ENCODE results near the gene LYL1. TPM values are rescaled to one million over a fixed set of nuclear protein-coding genes. Genes with fewer than 3 reads are reported as not detected.

Gene LYL1
- total RNA-seq, 4 donors from 2014 or later: 5.5 to 29.9 (median 20.5) TPM

GRCh38 chr19:13092158-13092543 is 10.5 kb downstream of the LYL1 start:
- no peak for DNase-seq (ENCODE audit: low spot score)
- ATAC-seq (ENCODE audit: low FRiP score): no peak
- TF ChIP-seq, protein P1, sequence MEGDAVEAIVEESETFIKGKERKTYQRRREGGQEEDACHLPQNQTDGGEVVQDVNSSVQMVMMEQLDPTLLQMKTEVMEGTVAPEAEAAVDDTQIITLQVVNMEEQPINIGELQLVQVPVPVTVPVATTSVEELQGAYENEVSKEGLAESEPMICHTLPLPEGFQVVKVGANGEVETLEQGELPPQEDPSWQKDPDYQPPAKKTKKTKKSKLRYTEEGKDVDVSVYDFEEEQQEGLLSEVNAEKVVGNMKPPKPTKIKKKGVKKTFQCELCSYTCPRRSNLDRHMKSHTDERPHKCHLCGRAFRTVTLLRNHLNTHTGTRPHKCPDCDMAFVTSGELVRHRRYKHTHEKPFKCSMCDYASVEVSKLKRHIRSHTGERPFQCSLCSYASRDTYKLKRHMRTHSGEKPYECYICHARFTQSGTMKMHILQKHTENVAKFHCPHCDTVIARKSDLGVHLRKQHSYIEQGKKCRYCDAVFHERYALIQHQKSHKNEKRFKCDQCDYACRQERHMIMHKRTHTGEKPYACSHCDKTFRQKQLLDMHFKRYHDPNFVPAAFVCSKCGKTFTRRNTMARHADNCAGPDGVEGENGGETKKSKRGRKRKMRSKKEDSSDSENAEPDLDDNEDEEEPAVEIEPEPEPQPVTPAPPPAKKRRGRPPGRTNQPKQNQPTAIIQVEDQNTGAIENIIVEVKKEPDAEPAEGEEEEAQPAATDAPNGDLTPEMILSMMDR (IDR thresholded peaks at IDR 0.05): no peak

GRCh38 chr19:13091400-13092157 is 11.1 kb downstream of the LYL1 start:
- TF ChIP-seq, protein P1 (IDR thresholded peaks at IDR 0.05): no peak
- no peak for DNase-seq (ENCODE audit: low spot score)
- no peak for ATAC-seq (ENCODE audit: low FRiP score)

DNA sequence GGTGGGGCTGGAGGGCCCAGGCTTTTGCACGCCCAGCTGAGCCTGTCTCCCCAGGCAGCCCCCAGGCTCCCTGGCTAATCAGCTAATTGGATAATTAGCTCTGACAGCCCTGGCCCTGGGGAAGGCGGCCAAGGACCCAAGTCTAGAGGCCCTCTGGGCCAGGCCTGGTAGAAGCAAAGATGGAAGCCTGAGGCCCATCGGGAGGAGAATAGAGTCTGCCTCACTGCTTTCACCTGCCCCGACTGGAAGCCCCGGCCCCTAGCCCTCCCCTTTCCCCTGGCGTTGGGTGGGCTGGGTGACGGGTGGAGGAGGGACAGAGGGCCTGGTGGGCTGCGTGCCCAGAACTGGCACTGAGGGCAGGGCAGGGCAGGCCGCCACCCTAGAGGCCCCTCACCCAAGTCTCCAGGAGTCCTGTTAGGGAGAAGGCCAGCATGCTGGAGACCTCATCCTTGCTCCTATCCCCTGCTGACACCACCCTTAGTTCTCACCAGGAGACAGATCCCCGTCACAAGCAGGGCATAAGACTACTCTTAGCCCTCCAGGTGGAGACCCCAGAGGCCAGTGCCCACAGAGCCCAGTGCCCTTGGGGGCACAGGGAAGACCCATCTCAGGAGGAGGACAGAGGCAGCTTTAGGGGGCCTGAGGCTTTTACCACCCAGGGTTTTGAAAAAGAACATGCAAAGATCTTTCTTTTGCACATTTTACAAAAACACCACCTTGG is 12.0 kb downstream of the LYL1 start:
- TF ChIP-seq, protein P1 (IDR thresholded peaks at IDR 0.05): no peak
- DNase-seq (ENCODE audit: low spot score): no peak
- no peak for ATAC-seq (ENCODE audit: low FRiP score)

DNA sequence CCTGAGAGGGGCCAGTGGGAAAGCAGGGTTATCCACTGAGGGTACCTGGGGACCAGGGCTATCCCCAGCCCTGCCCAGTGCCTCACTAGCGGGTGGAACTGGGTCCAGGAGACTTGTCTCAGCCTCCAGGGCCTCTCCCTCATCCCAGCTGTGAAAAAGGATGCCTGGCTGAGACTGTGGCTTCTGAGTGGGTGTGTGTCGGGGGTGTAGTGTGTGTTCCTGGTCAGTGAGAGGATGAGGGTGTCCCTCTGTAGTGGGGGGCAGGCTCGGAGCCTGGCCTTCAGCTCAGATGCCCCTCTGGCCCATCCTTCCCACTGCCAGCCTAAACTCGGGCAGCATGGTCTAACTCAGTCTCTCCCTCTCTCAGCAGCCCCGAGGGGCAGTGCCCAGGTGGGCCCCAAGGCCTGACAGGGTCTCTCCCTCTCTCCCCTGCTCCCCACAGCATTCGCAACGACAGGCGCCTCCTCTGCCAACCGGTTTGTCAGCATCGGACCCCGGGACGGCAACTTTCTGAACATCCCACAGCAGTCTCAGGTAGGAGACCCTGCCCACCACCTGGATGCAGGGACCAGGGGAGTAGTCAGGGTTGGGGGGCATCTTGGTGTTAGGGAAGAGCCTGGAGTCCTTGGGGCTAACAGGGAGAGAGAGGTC is 12.7 kb downstream of the LYL1 start:
- DNase-seq (ENCODE audit: low spot score) (no peak), ATAC-seq (ENCODE audit: low FRiP score) (no peak)
- TF ChIP-seq, protein P1 (IDR thresholded peaks at IDR 0.05): no peak

GRCh38 chr19:13089139-13089856 is 13.4 kb downstream of the LYL1 start:
- TF ChIP-seq, protein P1 (IDR thresholded peaks at IDR 0.05): no peak
- DNase-seq (ENCODE audit: low spot score): no peak
- no peak for ATAC-seq (ENCODE audit: low FRiP score)

DNA sequence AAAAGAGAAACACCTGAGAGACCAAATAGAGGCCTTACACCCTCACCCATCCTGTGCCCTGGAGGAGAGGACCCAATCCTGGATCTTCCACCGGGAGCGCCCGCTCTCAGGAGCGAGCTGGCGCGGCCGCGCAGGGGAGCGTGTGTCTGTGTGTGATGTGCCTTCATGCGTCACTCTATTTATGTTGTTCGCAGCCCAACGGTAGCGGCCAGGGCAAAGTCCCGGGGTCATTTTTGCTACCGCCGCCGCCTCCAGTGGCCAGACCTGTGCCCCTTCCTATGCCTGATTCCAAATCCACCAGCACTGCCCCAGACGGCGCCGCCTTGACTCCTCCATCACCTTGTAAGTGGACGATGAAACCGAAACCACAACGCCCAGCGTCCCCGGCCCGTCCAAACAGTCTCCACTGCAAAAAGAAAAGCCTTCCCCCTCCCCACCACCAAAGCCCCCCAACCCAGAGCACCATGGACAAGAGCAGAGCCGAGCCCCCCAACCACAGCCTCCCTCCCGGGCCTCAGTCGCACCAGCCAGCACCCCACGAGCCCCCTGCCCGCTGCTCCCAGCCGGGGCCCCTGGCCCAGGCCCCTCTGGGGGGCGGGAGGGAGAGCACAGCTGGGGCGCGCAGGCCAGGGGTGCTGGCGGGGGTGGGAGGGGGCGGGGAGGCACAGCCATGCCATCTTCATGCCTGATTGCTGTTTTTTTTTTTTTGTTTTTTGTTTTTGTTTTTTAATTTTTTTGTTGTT is 14.7 kb downstream of the LYL1 start:
- ATAC-seq (ENCODE audit: low FRiP score) (no peak), DNase-seq (ENCODE audit: low spot score) (no peak)
- TF ChIP-seq, protein P1 (IDR thresholded peaks at IDR 0.05): no peak

Measured in omental fat pad (tissue), 4 donors.